GM19452 (cell line): ENCODE data around the gene CCBE1.

Experiments
- ATAC-seq: cut with Tn5 transposase; IDR thresholded peaks from one replicate; pipeline ENCODE4 v1.9.1; 2021; ENCODE audit not compliant: unreplicated experiment

CCBE1 gene

DNA sequence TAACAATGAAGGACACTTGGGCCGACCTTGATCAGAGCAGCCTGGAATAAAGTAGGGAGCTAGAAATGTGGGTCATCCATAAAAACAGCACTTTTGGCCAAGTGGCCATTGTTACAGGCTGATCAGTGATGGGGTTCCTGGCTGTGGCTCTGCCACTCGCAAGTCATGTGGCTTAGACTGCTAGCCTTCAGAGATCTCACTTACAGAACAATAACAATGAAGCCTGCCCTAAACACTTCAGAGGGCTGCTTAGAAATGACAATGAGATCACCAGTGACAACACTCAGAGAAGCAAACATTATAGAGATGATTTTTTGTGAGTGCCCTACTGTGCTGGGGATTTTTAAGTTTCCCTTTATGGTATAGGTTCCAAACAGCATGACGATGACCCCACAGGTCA is 230.2 kb downstream of the CCBE1 start:
- no peak for ATAC-seq

DNA sequence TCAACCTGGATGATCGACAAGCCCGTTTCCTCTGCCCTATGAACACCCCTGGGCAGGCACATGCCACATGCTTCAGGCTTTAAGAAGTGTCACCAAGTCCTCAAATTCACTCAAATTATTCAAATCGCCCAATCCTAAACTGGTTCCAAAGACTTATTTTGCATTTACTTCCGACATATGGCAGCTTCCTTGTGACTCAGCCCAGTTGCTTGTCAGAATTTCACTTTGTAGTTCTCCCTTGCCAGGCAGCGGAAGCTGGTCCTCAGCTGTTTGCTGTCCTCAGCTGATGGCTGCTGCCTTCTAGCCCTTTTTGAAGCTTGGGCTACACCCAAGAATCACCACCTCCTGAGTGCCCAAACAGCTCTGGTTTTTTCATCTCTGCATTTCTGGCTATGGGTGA is 232.7 kb downstream of the CCBE1 start:
- no peak for ATAC-seq

DNA sequence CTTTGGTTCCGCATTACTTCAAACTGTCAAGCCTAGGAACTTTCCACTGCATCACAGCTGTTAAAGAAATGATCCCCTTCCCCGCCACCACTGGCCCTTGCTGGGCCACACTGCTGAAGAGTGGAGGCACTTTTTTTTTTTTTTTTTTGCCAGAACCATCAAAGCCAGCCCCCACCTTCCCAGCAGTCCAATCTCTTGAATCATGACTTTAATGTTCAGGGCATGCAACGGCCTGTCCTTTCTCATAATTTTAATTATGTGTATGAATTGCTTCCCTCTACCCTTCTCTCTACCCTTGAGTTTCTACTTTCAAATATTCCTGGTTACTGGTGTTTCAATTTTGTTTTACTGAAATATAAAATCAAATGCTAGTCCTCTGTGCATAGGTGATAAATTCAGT is 236.1 kb downstream of the CCBE1 start:
- ATAC-seq: no peak

DNA sequence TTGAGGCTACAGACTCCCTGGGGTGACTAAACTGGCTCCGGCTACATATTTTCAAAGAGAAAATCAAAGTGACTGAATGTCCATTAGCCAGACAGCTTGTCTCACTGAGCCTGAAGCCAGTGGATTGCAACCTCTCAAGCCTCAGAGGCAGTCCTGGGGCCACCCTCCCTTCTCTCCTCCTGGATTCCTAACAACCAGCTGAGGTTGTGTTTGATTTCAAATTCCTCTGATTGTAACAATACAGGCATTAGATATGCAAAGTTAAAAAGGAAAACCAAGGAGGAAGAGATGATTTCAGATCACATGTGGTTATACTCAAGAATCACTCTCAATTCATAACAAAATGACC is 237.2 kb downstream of the CCBE1 start:
- no peak for ATAC-seq

DNA sequence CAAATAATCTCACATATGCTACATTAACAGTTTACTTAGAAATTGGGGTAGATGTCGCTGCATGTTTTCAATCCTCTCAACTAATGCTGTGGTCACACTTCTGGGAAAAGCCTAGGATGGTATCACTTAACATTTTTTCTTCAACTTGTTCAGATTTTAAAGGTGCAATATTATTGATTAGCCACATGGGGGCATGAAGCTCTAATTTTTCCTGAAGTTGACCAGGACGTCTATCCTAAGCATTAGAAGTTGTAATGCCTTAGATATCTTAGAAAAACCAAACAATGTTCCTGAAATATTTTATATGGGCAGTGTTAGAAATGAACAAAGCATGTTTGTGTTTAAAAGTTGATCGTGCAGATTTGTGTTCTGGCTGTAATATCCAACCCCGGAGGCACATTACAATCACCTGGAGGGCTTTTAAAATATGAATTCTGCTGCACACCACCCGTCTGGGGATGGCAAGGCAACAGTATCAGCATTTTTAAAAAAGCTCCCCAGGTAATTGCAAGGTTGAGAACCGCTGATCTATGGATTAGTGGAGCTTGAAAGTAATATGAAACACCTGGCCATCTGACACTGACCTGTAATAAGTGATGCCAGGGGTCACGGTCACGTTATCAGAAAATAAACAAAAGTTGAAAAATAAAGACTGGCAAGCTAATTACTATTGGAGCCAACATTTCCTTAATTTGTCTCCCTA is 237.7 kb downstream of the CCBE1 start:
- ATAC-seq: no peak

DNA sequence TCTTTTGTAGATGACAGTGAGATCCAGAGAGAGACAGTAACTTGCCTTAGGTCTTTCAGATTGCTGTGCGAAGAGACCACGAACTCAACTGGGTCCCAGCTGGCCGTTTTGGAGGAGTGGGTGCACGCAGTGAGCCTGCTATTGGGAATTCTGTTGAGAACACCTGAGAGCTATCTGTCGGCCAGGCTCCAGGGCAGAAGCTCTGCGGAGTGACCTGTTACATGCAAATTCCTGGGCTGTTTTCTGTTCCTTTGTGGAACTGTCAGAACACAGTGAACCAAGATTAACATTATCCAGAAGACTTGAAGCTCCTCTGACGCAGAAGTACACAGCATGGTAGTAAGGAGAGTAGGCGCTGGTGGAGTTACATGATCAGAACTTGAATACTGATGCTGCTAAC is 238.6 kb downstream of the CCBE1 start:
- ATAC-seq: no peak

DNA sequence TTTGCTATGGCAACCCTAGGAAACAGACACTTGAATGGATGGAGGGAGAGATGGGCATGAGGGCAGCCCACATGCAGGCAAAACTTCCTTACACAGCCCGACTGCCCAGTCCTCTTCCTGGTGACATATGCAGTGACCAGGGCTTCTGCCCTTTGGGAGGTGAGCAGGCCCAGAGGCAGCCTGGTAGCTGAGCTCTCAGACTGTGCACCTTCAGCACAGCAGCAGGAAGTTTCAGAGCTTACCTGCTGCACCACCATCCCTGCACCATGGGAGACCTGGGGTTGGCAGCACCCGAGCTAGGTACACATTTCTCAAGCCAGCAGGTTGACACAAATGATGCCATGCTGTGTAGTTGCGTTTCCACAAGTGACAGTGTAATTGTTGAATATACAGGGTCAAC is 240.6 kb downstream of the CCBE1 start:
- no peak for ATAC-seq

DNA sequence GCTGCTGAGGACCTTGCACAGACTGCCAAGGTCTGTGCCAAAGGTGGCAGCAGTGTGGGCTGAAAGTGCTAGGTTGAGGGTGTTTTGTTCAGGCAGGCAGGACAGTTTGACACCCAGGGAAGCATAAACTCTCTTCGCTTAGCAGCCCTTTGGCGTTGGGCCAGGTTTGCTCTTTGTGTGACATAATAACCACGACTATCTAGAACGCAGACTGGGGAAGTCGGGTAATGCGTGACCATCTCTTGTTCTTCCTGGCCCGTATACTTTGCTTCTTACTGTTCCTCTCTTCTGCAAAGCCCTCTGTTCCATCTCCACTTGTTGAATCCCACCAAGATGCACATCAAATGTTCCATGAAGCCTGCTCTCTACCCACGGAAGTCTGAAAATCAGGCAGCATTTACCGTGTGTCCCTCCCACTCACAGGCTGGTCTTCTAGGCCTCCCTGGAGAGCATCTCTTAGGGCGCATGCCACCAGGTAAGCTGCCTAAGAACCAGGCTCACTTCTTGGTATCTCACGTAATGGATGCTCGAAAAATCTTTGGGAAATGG is 241.4 kb downstream of the CCBE1 start:
- no peak for ATAC-seq

DNA sequence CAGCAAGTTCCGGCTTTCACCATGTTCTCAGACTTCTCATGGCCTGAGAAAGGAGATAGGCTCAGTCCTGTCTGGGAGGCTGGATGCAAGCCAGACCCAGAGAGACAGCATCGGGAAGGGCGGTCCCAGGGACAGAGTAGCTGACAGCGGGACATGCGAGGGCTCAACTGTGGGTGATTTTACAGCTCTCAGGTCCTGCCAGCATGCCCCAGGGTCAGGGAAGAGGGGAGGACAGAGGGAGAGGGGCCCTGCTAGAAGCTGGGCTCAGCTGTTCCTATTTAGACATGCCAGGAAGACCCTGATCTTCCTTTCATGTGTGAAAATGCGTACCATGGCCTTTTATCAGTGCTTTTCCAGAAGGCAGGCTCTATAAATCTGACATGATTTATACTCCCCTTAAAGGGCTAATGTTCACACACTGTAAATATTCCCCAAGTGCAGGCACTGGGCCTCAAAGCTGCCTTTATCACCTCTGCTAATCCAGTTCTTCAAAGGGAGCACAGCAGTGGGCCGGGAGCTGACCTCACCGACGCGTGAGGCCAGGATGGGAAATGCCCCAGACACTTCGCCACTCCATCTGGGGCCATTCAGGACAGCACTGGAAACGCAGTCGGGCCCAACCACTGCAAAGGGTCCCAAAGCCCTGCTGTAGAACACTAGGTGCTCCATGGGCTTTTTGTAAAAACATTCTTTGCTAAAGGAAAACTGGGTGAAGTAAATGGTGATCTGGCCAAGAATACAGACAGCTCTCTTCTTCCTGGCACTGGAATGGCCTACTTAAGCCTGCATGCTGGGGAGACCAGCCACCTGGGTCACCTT is 242.1 kb downstream of the CCBE1 start:
- ATAC-seq: no peak

DNA sequence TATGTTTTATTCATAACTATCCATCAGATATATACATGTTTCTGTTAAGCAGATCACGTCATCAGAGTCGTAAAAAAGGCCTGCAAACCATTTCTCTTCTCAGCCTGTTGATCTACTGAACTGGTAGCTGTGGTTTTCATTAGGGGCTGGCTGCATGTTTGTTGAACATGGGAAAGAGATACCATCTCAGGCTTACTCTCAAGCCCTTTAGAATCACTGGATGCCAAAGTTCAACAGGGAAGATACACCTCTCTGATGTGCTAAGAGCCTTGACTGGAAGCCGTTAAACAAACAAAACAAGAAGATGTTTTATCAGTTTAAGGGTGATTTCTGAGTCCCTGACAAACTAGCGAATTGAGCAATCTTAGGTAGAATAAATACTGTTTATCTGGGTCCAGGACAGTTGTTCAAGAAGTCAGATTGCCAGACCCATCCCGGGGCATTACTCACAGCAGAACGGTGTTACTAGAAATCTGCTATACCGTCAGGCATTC is 243.7 kb downstream of the CCBE1 start:
- ATAC-seq: no peak

DNA sequence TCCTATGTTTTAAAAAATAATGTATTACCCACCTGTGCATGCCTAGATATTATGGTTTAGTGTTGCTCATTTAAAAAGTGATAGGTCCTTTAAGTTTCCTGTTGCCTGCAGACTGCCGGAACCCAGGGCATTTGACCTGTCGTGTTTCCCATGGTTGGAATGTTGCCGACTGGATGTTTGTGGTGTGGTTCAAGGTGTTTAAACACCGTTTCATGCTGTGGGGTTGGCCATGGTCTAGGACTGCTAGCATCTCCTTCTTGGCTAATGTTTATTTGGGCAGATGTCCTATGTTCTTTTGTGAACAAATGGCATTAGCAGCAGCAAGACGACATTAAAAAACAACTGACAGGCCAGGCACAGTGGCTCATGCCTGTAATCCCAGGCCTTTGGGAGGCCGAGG is 245.3 kb downstream of the CCBE1 start:
- ATAC-seq: no peak

DNA sequence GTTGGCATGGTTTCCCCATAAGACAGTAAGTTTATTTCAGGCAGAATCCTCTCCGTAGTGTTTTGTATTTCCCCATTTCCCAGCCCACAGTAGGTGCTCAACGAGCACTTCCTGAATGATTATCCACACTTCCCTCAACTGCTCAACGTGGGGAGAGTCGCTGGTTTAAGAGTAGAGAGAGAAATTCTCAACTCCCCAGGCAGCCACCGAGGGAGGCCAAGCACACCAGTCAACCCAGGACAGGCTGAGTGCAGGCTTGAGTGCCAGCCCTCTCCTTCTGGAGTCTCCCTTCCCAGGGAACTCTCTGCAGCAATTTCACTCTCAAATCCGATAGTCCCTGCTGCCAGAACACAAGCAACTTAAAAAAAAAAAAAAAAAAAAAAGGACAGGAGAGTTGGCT is 246.2 kb downstream of the CCBE1 start:
- no peak for ATAC-seq

DNA sequence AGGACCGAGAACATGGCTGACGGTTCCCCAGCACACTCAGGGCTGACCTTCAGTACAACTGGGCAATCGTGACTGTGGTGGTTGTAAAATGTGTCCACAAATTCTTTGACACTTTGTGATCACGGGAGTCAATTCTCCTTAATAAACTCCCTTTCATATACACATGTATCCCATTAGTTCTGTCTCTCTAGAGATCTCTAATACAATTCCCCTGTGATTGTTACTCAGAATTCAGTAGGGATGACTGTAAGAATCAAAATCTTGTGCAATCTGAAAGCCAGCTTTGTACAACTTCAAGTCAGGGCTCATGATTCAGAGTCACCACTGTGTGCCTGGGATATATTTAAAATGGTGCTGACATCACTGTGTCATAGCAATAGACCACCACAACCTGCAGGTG is 248.7 kb downstream of the CCBE1 start:
- ATAC-seq: no peak

DNA sequence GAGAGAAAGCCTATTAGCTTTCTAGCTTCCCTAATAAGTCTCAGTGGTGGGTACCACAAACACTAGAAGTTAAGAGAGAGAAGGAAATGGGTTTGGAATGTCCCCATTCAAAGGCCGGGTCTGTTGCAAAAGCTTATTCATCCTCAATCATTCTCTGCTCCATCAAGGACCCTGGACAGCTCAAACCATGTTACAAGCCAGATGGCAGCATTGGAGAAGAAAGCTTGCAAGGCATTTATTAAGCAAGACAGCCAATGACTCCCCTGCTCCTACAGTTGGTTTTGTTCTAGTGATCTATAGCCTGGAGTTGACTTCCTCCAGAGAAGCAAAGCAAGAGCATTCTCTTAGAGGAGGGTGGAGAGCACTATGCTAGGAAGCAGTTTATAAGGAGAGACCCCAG is 251.2 kb downstream of the CCBE1 start:
- no peak for ATAC-seq

DNA sequence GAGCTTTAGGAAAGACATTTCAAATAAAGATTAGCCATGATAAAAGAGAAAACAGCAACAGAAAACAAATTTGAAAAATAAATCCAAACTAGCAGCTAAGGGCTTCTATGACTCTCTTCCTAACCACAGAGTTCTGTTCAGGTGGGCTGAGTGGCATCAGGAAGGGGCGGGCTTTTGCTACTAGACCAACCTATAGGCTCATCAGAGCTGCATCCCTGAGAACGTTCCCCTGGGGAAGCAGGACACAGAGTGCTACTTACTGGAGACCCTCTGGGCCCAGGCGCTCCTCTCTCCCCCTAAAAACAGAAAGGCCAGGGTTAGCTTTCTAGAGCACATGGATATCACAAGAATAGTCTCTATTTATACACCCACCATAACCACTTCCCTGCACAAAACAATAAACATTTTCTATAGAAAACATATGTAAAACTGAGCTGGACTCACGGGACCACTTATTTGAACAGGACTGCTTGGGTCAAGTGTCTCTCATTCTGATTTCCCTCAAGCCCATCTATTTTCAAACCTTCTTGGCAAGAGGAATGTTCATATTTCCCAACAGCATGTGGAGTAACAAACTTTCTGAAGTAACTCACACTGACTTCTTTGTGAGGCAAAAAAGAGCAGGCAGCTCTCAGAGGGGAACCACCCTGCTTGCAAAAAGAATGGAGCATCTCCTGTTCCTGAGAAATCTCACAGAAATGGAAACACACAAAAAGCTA is 259.2 kb downstream of the CCBE1 start:
- no peak for ATAC-seq

DNA sequence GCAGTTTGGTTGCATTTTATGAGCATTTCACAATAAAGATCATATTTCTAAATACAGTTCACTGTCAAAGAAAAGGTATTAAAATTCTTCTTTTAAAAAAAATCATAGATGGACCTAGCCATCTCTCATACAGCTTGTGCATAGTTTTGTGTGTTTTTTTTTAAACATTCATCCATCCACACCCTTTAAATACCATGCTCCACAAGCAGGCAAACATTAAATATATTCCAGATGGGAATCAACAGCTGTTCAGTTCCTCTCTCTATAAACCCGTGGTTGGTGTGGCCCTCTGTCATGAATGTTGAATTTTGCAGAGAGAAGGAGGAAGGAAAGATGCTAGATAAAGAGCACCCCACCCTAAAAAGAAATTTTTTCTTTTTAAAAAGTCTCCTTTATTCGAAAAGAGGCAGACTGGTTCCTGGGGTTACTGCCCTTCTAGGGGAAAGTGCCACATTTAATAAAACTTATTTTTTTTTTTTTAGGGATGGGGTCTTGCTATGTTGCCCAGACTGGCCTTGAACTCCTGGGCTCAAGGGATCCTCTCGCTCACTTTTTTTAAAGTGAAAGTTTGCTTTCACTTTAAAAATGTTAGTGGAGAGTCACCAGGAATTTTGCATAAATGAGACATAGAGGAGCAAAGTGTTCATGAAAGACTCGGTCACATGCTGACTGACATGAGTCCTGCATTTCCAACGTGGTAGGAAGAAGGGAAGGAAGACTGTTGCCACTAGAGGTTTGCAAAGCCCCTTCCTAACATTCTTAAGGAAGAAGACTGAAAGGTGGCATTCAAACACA is 264.2 kb downstream of the CCBE1 start:
- ATAC-seq: no peak

DNA sequence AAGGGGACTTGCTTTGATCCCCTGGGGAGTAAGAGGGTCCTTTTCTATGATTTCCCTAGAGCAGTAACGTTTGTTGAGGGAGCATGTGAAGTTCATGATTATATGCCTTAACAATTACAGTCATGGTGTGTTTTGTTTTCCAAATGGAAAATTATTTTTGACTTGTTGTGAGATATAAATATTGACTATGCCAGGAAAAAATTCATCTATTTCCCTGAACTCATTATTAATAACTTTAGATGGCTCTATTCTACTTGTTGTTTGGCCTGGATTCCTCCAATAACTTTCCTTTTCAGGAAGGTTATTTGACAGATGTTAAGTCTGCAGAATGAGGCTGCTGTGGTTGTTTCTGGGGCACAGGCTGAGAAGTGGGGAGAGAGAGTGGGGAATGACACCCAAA is 266.1 kb downstream of the CCBE1 start:
- no peak for ATAC-seq

DNA sequence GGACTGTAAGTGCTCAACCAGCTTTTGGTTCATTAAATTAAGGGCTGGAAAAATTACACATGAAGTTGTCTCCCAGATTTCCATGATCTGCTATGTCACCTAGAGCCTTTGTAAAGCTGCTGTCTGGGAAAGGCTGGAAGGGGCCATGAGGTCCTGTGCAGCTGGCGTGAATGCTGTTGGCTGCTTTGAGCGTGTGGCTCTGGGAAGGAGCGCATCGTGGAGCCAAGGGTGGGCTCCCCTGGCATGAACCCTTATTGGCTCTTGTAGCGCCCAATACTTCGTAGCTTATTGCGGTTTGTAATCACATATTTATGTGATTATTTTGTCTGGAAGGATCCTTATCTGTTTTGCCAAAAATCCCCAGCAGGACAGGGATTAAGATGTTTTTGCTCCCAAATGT is 267.6 kb downstream of the CCBE1 start:
- ATAC-seq: no peak

DNA sequence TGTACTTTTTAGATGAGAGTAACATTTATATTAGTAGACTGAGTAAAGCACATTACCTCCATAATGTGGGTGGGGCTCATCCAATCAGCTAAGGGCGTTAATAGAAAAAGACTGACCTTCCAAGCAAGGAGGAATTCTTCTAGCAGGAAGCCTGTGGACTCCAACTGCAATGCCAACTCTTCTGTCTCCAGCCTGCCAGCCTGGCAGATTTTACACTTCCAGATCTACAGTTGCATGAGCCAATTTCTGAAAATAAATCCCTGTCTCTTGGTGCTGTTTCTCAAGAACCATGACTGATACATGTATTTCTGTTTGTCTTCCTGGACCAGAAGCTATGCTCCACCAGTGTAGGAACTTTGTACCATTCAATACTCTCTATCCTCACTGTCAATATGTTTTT is 269.2 kb downstream of the CCBE1 start:
- no peak for ATAC-seq

DNA sequence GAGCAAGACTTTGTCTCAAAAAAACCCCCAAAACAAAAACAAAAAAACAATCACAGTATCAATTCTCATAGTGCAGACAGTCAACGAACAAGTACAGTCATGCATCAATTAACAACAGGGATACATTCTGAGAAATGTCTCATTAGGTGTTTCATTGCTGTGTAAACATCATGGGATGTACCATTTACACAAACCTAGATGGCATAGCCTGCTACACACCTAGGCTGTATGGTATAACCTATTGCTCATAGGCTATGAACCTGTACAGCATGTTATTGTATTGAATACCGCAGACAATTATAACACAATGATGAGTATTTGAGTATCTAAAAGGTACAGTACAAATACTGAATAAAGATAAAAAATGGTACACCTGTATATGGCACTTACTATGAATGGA is 270.4 kb downstream of the CCBE1 start:
- no peak for ATAC-seq

DNA sequence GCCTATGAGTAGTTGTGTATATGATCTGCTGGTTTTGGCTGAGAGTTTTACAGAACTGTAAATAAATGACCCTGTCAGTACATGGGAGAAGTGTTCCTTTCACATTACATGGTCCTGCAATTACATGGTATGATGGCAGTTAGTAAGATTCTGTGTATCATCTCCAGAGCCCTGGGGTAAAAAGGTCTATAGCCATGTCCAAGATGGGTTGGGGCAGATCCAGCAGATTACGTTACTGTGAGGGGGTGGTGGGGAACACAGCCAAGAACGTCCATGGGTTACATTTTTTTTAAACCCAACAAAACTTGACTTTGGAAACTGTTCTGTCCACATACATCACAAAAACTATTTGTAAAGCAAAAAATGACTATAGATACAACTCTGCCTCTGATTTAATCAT is 274.0 kb downstream of the CCBE1 start:
- ATAC-seq: no peak
